Thyroid gland (tissue), 4 donors: ENCODE results near the gene BCO1.

Experiments
- CTCF ChIP-seq, 6 experiments: fragments of 200-600 bp in 3 of 6; fragments of 450-650 bp in 3 of 6; sonication (generic) in 3 of 6; IDR thresholded peaks; one replicate each; pipeline ENCODE4 v1.5.1; 2016 to 2019; ENCODE audit warnings: antibody characterized with exemption in 6 of 6, mild to moderate bottlenecking in 2 of 6, inconsistent platforms in 1 of 6, moderate library complexity in 1 of 6
- POLR2A ChIP-seq, 2 donors: fragments of 450-650 bp; IDR thresholded peaks; one replicate each; pipeline ENCODE4 v1.6.1; 2017; ENCODE audit warnings: antibody characterized with exemption in 2 of 2, mild to moderate bottlenecking in 2 of 2, moderate library complexity in 1 of 2

- TF ChIP-seq CTCF (IDR thresholded peaks at IDR 0.05) (no peak), POLR2A (IDR thresholded peaks at IDR 0.05) (no peak)
These were observed 27.7 kb upstream of the BCO1 start for GRCh38 chr16:81210807-81211206.
